SH-SY5Y (cell line): Measurements from ENCODE around the gene PDPN.

Source experiments
- GATA2 ChIP-seq: IDR thresholded peaks from 2 replicates; pipeline ENCODE4 v1.6.1; 2011; ENCODE audit warnings: mild to moderate bottlenecking, low read depth, low read length
- GATA3 ChIP-seq: IDR thresholded peaks from 2 replicates; pipeline ENCODE4 v1.6.1; 2011; ENCODE audit warnings: low read depth, mild to moderate bottlenecking, low read length, moderate library complexity

- TF ChIP-seq GATA2 (no peak), GATA3 (no peak)
Measured at GRCh38 chr1:13584876-13585611, 1.4 kb downstream of the PDPN start.
